Measurements from ENCODE around the gene ITGAL.
A peak's percentile ranks its signal among the peaks of the same experiment; 100 is the strongest.
"Not testable (repeated sequence)": the region's sequence is repeated elsewhere in the genome, so short reads cannot be mapped to it uniquely, and the experiment has no call there.

Gene ITGAL

GRCh38 chr16:30534368-30535105, 62.0 kb downstream of the ITGAL start, which contains the start of gene ZNF747:
ZNF747 (minus strand) TSS chr16:30534858; CDS start chr16:30534679, 179 bp downstream.
- H3K27me3 Mint-ChIP-seq (ENCODE audit: low read depth), result no peaks in the 10 kb centered on the region
- H3K4me3 Mint-ChIP-seq, result peak within 1 kb of the TSS; percentile 96
- H3K9me3 Mint-ChIP-seq, result no peaks in the 10 kb centered on the region
- peak within 1 kb of the TSS; percentile 99 for H3K27ac Mint-ChIP-seq
- H3K4me1 Mint-ChIP-seq (ENCODE audit: low read depth), result peaks cover 30% of the 10 kb centered on the region
- peaks cover 18% of the 10 kb centered on the region for H3K36me3 Mint-ChIP-seq (ENCODE audit: low read depth)

GRCh38 chr16:30535106-30535776, 62.7 kb downstream of the ITGAL start:
- peak overlapping the region; percentile 99 for H3K27ac Mint-ChIP-seq
- no peaks in the 10 kb centered on the region for H3K9me3 Mint-ChIP-seq
- peaks cover 18% of the 10 kb centered on the region for H3K36me3 Mint-ChIP-seq (ENCODE audit: low read depth)
- H3K4me3 Mint-ChIP-seq, result peak overlapping the region; percentile 96
- peaks cover 27% of the 10 kb centered on the region for H3K4me1 Mint-ChIP-seq (ENCODE audit: low read depth)
- no peaks in the 10 kb centered on the region for H3K27me3 Mint-ChIP-seq (ENCODE audit: low read depth)

- Mint-ChIP-seq H3K27me3 (ENCODE audit: low read depth) (no peaks in the 10 kb centered on the region), H3K4me3 (peak overlapping the region; percentile 96), H3K36me3 (ENCODE audit: low read depth) (peaks cover 18% of the 10 kb centered on the region), H3K4me1 (ENCODE audit: low read depth) (peaks cover 26% of the 10 kb centered on the region), H3K27ac (peak overlapping the region; percentile 99), H3K9me3 (no peaks in the 10 kb centered on the region)
Observed at GRCh38 chr16:30535777-30536190, 63.2 kb downstream of the ITGAL start.

- peak overlapping the region; percentile 99 for H3K27ac Mint-ChIP-seq
- peak overlapping the region; percentile 96 for H3K4me3 Mint-ChIP-seq
- not testable (repeated sequence) for H3K27me3 Mint-ChIP-seq (ENCODE audit: low read depth); H3K9me3 Mint-ChIP-seq
- peaks cover 12% of the 10 kb centered on the region for H3K36me3 Mint-ChIP-seq (ENCODE audit: low read depth)
- peaks cover 24% of the 10 kb centered on the region for H3K4me1 Mint-ChIP-seq (ENCODE audit: low read depth)
Observed at GRCh38 chr16:30536391-30537024, 64.0 kb downstream of the ITGAL start.

- H3K27ac Mint-ChIP-seq, result no peak overlapping the region
Observed at GRCh38 chr16:30539000-30539964, 66.7 kb downstream of the ITGAL start.

DNA sequence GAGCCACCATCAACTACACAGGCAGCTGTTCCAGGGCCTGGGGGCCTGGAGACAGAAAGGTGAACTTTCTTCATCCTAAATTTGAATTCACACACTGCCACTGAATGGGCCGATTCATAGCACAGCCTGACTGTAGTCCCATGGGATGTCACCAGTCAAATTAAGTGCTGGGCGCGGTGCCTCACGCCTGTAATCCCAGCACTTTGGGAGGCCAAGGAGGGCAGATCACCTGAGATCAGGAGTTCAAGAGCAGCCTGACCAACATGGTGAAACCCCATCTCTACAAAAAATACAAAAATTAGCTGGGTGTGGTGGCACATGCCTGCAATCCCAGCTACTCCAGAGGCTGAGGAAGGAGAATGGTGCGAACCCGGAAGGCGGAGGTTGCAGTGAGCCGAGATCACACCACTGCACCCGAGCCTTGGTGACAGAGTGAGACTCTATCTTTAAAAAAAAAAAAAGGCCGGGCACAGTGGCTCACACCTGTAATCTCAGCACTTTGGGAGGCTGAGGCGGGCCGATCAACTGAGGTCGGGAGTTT, 67.5 kb downstream of the ITGAL start:
- not testable (repeated sequence) for H3K36me3 Mint-ChIP-seq (ENCODE audit: low read depth); H3K27me3 Mint-ChIP-seq (ENCODE audit: low read depth); H3K4me3 Mint-ChIP-seq; H3K27ac Mint-ChIP-seq; H3K9me3 Mint-ChIP-seq
- peaks cover 17% of the 10 kb centered on the region for H3K4me1 Mint-ChIP-seq (ENCODE audit: low read depth)

More at GRCh38 chr16:30539000-30539964, 66.7 kb downstream of the ITGAL start:
- H3K4me1 Mint-ChIP-seq (ENCODE audit: low read depth), result peaks cover 20% of the 10 kb centered on the region
- no peaks in the 10 kb centered on the region for H3K9me3 Mint-ChIP-seq
- H3K4me3 Mint-ChIP-seq, result no peak overlapping the region
- H3K36me3 Mint-ChIP-seq (ENCODE audit: low read depth), result peaks cover 8% of the 10 kb centered on the region
- no peaks in the 10 kb centered on the region for H3K27me3 Mint-ChIP-seq (ENCODE audit: low read depth)

GRCh38 chr16:30540916-30541464, 68.4 kb downstream of the ITGAL start:
- not testable (repeated sequence) for H3K27me3 Mint-ChIP-seq (ENCODE audit: low read depth); H3K4me3 Mint-ChIP-seq; H3K9me3 Mint-ChIP-seq; H3K36me3 Mint-ChIP-seq (ENCODE audit: low read depth); H3K27ac Mint-ChIP-seq
- H3K4me1 Mint-ChIP-seq (ENCODE audit: low read depth), result peaks cover 12% of the 10 kb centered on the region

- Mint-ChIP-seq H3K36me3 (ENCODE audit: low read depth) (peaks cover 4% of the 10 kb centered on the region), H3K27ac (no peak overlapping the region), H3K4me1 (ENCODE audit: low read depth) (peaks cover 10% of the 10 kb centered on the region)
Observed at GRCh38 chr16:30541502-30542329, 69.2 kb downstream of the ITGAL start.

GRCh38 chr16:30543067-30543466, 70.5 kb downstream of the ITGAL start:
- Mint-ChIP-seq H3K9me3 (no peaks in the 10 kb centered on the region), H3K27ac (no peak overlapping the region), H3K4me1 (ENCODE audit: low read depth) (peaks cover 5% of the 10 kb centered on the region), H3K4me3 (no peak overlapping the region), H3K36me3 (ENCODE audit: low read depth) (peaks cover 4% of the 10 kb centered on the region), H3K27me3 (ENCODE audit: low read depth) (no peaks in the 10 kb centered on the region)

More at GRCh38 chr16:30541502-30542329, 69.2 kb downstream of the ITGAL start:
- H3K4me3 Mint-ChIP-seq, result no peak overlapping the region
- no peaks in the 10 kb centered on the region for H3K9me3 Mint-ChIP-seq
- H3K27me3 Mint-ChIP-seq (ENCODE audit: low read depth), result no peaks in the 10 kb centered on the region

- no peaks in the 10 kb centered on the region for H3K36me3 Mint-ChIP-seq (ENCODE audit: low read depth)
- peak overlapping the region; percentile 2 for H3K27ac Mint-ChIP-seq
- H3K9me3 Mint-ChIP-seq, result no peaks in the 10 kb centered on the region
- peaks cover 16% of the 10 kb centered on the region for H3K4me1 Mint-ChIP-seq (ENCODE audit: low read depth)
- H3K4me3 Mint-ChIP-seq, result no peak overlapping the region
- H3K27me3 Mint-ChIP-seq (ENCODE audit: low read depth), result no peaks in the 10 kb centered on the region
Observed at GRCh38 chr16:30546115-30546514, 73.6 kb downstream of the ITGAL start.

- H3K36me3 Mint-ChIP-seq (ENCODE audit: low read depth), result peaks cover 11% of the 10 kb centered on the region
- H3K9me3 Mint-ChIP-seq, result no peaks in the 10 kb centered on the region
- H3K27ac Mint-ChIP-seq, result no peak overlapping the region
- H3K4me1 Mint-ChIP-seq (ENCODE audit: low read depth), result peaks cover 38% of the 10 kb centered on the region
- H3K4me3 Mint-ChIP-seq, result no peak overlapping the region
- no peaks in the 10 kb centered on the region for H3K27me3 Mint-ChIP-seq (ENCODE audit: low read depth)
Observed at GRCh38 chr16:30548416-30549253, 76.1 kb downstream of the ITGAL start.

DNA sequence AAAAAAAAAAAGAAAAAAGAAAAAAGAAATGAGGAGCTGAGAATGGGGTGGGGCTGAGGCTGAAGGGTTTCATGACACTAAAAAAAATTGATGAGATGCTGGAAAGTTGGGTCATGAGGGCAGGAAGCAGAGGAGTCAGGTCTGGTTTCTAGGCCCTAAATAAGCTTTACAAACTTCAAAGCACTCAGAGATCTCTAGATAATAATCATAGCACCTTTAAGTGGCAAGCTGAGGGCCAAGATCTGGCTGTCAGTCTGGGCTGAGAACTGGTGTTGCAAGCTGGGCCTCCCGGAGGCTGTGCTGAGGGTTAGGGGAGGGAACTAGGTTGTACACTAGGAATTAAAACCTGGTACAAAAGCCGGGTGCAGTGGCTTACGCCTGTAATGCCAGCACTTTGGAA, 79.2 kb downstream of the ITGAL start:
- Mint-ChIP-seq H3K36me3 (ENCODE audit: low read depth) (peaks cover 26% of the 10 kb centered on the region), H3K9me3 (no peaks in the 10 kb centered on the region), H3K27me3 (ENCODE audit: low read depth) (no peaks in the 10 kb centered on the region), H3K4me3 (peak overlapping the region; percentile 63), H3K4me1 (ENCODE audit: low read depth) (peaks cover 45% of the 10 kb centered on the region), H3K27ac (peak overlapping the region; percentile 97)

Measured in T-helper 1 cell treated with Interleukin-12 subunit alpha and Interleukin-12 subunit beta and Interleukin-4 antibody, amounts not matched to agents 30 μg/mL and 1 μg/mL, for 36 hours (primary cell).